ENCODE results near the gene ENPP3.

ENPP3 gene

DNA sequence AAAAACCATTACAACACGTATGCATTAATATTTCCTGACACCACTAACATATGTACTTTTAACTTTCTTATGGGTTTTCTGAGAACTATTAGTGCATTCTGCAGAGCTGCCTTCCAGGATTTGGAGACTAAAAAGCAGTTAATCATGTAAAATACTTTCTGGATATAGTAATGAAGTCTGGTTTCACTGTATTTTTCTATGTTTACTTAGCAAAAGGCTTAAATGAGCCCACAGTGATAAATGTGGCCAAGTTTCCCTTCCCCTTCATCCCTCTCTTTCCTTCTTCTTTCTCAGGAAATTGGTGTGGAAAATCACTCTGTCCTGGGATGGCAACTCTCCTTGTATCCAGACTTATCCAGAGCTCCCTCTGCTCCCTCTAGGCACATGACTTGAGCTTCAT lies 141.1 kb downstream of the ENPP3 start:
- Histone ChIP-seq H3K27ac (ENCODE audit: extremely low read depth, low read depth, low read length) (no peak overlapping the region), H3K4me3 (ENCODE audit: low read depth, low read length) (no peak overlapping the region), H3K9me3 (ENCODE audit: control insufficient read depth, insufficient read depth, low read depth, low read length) (no peaks in the 10 kb centered on the region), H3K36me3 (ENCODE audit: control insufficient read depth in 2 of 2, insufficient read depth in 1 of 2, low read length in 2 of 2) (no peaks in the 10 kb centered on the region), H3K4me1 (ENCODE audit: control insufficient read depth, insufficient read depth, low read length) (no peaks in the 10 kb centered on the region)
- no peak for TF ChIP-seq ZNF768 (tag by site-specific recombination; IDR thresholded peaks at IDR 0.05)
- no peak for TF ChIP-seq ZNF239 (tag by site-specific recombination; IDR thresholded peaks at IDR 0.05)
- ChIA-PET CTCF (interaction anchor here (1.8 kb wide), 1 partner anchor 132 kb away, joined by 4 read pairs; no protein-coding TSS in a partner anchor), POLR2A (no interaction called here)

DNA sequence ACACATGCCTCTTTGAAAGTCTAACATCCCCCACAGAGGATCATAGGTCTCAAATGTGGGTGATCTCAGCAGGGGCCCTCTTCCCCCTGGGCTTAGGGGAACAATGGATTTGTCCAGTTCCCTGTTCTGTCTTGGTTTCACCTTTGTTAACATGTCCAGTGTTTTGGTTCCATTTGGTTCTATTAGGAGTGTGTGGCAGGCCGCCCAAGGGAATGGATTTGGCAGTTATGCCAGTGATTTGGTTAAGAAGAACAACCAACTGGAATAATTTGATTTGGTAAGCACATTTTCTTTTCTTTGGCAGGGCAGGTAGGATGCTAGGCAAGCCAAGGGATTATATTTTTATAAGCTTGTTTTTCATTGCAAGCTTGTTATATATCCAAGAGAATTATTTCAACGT lies 142.2 kb downstream of the ENPP3 start:
- POLR2A ChIA-PET: no interaction called here
- H3K4me3 ChIP-seq (ENCODE audit: low read depth, low read length): no peak overlapping the region
- H3K27ac ChIP-seq (ENCODE audit: extremely low read depth, low read depth, low read length): no peak overlapping the region
- TF ChIP-seq, protein P1, sequence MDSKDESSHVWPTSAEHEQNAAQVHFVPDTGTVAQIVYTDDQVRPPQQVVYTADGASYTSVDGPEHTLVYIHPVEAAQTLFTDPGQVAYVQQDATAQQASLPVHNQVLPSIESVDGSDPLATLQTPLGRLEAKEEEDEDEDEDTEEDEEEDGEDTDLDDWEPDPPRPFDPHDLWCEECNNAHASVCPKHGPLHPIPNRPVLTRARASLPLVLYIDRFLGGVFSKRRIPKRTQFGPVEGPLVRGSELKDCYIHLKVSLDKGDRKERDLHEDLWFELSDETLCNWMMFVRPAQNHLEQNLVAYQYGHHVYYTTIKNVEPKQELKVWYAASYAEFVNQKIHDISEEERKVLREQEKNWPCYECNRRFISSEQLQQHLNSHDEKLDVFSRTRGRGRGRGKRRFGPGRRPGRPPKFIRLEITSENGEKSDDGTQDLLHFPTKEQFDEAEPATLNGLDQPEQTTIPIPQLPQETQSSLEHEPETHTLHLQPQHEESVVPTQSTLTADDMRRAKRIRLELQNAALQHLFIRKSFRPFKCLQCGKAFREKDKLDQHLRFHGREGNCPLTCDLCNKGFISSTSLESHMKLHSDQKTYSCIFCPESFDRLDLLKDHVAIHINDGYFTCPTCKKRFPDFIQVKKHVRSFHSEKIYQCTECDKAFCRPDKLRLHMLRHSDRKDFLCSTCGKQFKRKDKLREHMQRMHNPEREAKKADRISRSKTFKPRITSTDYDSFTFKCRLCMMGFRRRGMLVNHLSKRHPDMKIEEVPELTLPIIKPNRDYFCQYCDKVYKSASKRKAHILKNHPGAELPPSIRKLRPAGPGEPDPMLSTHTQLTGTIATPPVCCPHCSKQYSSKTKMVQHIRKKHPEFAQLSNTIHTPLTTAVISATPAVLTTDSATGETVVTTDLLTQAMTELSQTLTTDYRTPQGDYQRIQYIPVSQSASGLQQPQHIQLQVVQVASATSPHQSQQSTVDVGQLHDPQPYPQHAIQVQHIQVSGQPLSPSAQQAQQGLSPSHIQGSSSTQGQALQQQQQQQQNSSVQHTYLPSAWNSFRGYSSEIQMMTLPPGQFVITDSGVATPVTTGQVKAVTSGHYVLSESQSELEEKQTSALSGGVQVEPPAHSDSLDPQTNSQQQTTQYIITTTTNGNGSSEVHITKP (tag by site-specific recombination; IDR thresholded peaks at IDR 0.05): 0 out of 2 replicates have a peak, but pooled peaks have one; percentile 11
- TF ChIP-seq ZNF777 (tag by site-specific recombination; IDR thresholded peaks at IDR 0.05; ENCODE audit: borderline replicate concordance): no peak
- TF ChIP-seq, protein P2, sequence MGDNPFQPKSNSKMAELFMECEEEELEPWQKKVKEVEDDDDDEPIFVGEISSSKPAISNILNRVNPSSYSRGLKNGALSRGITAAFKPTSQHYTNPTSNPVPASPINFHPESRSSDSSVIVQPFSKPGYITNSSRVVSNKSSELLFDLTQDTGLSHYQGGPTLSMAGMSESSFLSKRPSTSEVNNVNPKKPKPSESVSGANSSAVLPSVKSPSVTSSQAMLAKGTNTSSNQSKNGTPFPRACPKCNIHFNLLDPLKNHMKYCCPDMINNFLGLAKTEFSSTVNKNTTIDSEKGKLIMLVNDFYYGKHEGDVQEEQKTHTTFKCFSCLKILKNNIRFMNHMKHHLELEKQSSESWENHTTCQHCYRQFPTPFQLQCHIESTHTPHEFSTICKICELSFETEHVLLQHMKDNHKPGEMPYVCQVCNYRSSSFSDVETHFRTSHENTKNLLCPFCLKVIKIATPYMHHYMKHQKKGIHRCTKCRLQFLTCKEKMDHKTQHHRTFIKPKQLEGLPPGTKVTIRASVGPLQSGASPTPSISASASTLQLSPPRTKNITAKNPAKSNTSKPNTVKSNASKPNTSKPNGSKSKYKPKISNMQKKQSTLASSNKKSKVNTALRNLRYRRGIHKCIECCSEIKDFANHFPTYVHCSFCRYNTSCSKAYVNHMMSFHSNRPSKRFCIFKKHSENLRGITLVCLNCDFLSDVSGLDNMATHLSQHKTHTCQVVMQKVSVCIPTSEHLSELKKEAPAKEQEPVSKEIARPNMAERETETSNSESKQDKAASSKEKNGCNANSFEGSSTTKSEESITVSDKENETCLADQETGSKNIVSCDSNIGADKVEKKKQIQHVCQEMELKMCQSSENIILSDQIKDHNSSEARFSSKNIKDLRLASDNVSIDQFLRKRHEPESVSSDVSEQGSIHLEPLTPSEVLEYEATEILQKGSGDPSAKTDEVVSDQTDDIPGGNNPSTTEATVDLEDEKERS (tag by site-specific recombination; IDR thresholded peaks at IDR 0.05): no peak
- H3K9me3 ChIP-seq (ENCODE audit: control insufficient read depth, insufficient read depth, low read depth, low read length): no peaks in the 10 kb centered on the region
- no peaks in the 10 kb centered on the region for H3K4me1 ChIP-seq (ENCODE audit: control insufficient read depth, insufficient read depth, low read length)
- CTCF ChIA-PET: interaction anchor here (0.5 to 1.8 kb wide), 4 partner anchors 20 to 131 kb away, joined by 3 to 4 read pairs (median 3); no protein-coding TSS in a partner anchor
- no peaks in the 10 kb centered on the region for H3K36me3 ChIP-seq (ENCODE audit: control insufficient read depth in 2 of 2, insufficient read depth in 1 of 2, low read length in 2 of 2)

DNA sequence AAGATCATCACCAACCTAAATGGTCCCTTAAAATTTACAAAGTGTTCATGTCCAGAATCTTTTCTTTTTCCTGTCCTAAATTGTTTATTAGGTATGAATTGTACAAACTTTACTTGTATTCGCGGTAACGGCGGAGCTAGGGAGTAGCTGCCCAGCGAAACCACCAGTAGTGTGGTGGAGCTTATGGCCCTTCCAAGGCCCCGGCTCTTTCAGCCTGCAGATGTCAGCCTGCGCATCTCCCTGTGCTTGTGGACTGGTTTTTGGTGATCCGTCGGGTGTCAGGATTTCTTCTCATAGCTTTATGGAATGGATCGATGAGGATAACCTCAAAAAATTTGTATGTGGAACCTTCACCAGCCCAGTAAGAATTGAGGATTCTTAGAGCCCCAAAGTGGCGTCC lies 143.5 kb downstream of the ENPP3 start:
- no peak overlapping the region for H3K27ac ChIP-seq (ENCODE audit: extremely low read depth, low read depth, low read length)
- CTCF ChIA-PET: interaction anchor here (0.5 to 1.1 kb wide), 3 partner anchors 35 to 499 kb away, joined by 3 to 4 read pairs (median 3); no protein-coding TSS in a partner anchor
- no peaks in the 10 kb centered on the region for H3K4me1 ChIP-seq (ENCODE audit: control insufficient read depth, insufficient read depth, low read length)
- TF ChIP-seq ZNF302 (tag by site-specific recombination; IDR thresholded peaks at IDR 0.05; ENCODE audit: low read depth) (no peak), ZNF621 (tag by site-specific recombination; IDR thresholded peaks at IDR 0.05) (no peak), ZNF561 (tag by site-specific recombination; IDR thresholded peaks at IDR 0.05; ENCODE audit: borderline replicate concordance) (no peak), ZNF174 (tag by site-specific recombination; IDR thresholded peaks at IDR 0.05) (no peak), KLF16 (tag by site-specific recombination; IDR thresholded peaks at IDR 0.05) (no peak), KLF1 (tag by site-specific recombination; IDR thresholded peaks at IDR 0.05) (no peak)
- TF ChIP-seq, protein P3, sequence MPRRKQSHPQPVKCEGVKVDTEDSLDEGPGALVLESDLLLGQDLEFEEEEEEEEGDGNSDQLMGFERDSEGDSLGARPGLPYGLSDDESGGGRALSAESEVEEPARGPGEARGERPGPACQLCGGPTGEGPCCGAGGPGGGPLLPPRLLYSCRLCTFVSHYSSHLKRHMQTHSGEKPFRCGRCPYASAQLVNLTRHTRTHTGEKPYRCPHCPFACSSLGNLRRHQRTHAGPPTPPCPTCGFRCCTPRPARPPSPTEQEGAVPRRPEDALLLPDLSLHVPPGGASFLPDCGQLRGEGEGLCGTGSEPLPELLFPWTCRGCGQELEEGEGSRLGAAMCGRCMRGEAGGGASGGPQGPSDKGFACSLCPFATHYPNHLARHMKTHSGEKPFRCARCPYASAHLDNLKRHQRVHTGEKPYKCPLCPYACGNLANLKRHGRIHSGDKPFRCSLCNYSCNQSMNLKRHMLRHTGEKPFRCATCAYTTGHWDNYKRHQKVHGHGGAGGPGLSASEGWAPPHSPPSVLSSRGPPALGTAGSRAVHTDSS (tag by site-specific recombination; IDR thresholded peaks at IDR 0.05): no peak
- TF ChIP-seq, protein P4, sequence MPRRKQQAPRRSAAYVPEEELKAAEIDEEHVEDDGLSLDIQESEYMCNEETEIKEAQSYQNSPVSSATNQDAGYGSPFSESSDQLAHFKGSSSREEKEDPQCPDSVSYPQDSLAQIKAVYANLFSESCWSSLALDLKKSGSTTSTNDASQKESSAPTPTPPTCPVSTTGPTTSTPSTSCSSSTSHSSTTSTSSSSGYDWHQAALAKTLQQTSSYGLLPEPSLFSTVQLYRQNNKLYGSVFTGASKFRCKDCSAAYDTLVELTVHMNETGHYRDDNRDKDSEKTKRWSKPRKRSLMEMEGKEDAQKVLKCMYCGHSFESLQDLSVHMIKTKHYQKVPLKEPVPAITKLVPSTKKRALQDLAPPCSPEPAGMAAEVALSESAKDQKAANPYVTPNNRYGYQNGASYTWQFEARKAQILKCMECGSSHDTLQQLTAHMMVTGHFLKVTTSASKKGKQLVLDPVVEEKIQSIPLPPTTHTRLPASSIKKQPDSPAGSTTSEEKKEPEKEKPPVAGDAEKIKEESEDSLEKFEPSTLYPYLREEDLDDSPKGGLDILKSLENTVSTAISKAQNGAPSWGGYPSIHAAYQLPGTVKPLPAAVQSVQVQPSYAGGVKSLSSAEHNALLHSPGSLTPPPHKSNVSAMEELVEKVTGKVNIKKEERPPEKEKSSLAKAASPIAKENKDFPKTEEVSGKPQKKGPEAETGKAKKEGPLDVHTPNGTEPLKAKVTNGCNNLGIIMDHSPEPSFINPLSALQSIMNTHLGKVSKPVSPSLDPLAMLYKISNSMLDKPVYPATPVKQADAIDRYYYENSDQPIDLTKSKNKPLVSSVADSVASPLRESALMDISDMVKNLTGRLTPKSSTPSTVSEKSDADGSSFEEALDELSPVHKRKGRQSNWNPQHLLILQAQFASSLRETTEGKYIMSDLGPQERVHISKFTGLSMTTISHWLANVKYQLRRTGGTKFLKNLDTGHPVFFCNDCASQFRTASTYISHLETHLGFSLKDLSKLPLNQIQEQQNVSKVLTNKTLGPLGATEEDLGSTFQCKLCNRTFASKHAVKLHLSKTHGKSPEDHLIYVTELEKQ (tag by site-specific recombination; IDR thresholded peaks at IDR 0.05; ENCODE audit: borderline replicate concordance): no peak
- H3K9me3 ChIP-seq (ENCODE audit: control insufficient read depth, insufficient read depth, low read depth, low read length): no peaks in the 10 kb centered on the region
- no peaks in the 10 kb centered on the region for H3K36me3 ChIP-seq (ENCODE audit: control insufficient read depth in 2 of 2, insufficient read depth in 1 of 2, low read length in 2 of 2)
- no peak overlapping the region for H3K4me3 ChIP-seq (ENCODE audit: low read depth, low read length)
- POLR2A ChIA-PET: no interaction called here
